Lung (tissue), 12 donors: ENCODE measurements around the gene APOLD1. TPM values are rescaled to one million over a fixed set of nuclear protein-coding genes. Genes with fewer than 3 reads are reported as not detected.

Source experiments
- ATAC-seq: fragments of 200-7000 bp; cut with Tn5 transposase; one replicate; pipeline ENCODE4 v1.9.1; 2020; ENCODE audit warnings: moderate number of reproducible peaks; ENCODE audit not compliant: insufficient read depth, low FRiP score
- DNase-seq, 3 donors: peaks; one replicate each; pipeline ENCODE4 v3.0.0-alpha.2; 2013 to 2017
- H3K27ac ChIP-seq, 2 donors: one replicate each; pipeline ENCODE4 v1.5.1; 2013; ENCODE audit warnings: mild to moderate bottlenecking in 2 of 2, moderate library complexity in 2 of 2, control low read depth in 1 of 2, inconsistent platforms in 1 of 2, low read depth in 1 of 2, low read length in 1 of 2
- H3K27me3 ChIP-seq, 3 donors: one replicate each; pipeline ENCODE4 v1.5.1; 2013; ENCODE audit warnings: low read length in 2 of 3; ENCODE audit not compliant: control insufficient read depth in 3 of 3, insufficient read depth in 3 of 3
- H3K36me3 ChIP-seq, 4 donors: one replicate each; pipeline ENCODE4 v1.5.1; 2013; ENCODE audit warnings: low read length in 4 of 4, mild to moderate bottlenecking in 1 of 4, moderate library complexity in 1 of 4; ENCODE audit not compliant: control insufficient read depth in 4 of 4, insufficient read depth in 4 of 4
- H3K4me1 ChIP-seq, 5 donors: one replicate each; pipeline ENCODE4 v1.5.1; 2013; ENCODE audit warnings: low read length in 5 of 5, mild to moderate bottlenecking in 2 of 5, moderate library complexity in 1 of 5; ENCODE audit not compliant: control insufficient read depth in 5 of 5, insufficient read depth in 5 of 5
- H3K4me3 ChIP-seq: one replicate; pipeline ENCODE4 v1.5.1; 2013; ENCODE audit warnings: mild to moderate bottlenecking, control low read depth, moderate library complexity
- H3K9ac ChIP-seq, 2 donors: one replicate each; pipeline ENCODE4 v1.5.1; 2013; ENCODE audit warnings: low read length in 2 of 2, control low read depth in 1 of 2; ENCODE audit not compliant: insufficient read depth in 1 of 2
- H3K9me3 ChIP-seq, 4 donors: one replicate each; pipeline ENCODE4 v1.5.1; 2013; ENCODE audit warnings: low read length in 3 of 4, mild to moderate bottlenecking in 1 of 4, moderate library complexity in 1 of 4; ENCODE audit not compliant: control insufficient read depth in 4 of 4, insufficient read depth in 3 of 4
- CTCF ChIP-seq: IDR thresholded peaks from 2 replicates; pipeline ENCODE4 v1.5.1; 2012; ENCODE audit warnings: mild to moderate bottlenecking; ENCODE audit errors: control extremely low read depth, extremely low read depth
- WGBS, 2 donors: extraction: QIAGEN DNeasy Blood & Tissue Kit; methylation state at CpG; one replicate each; pipeline ENCODE4 v1.1.7; 2013; 5-methylcytosine and 5-hydroxymethylcytosine counted together
- polyA plus RNA-seq, 2 donors: library from polyadenylated mRNA; stranded (reverse); fragments of 200-250 nt; gene quantifications; one replicate each; pipeline ENCODE4 v1.2.1, GENCODE V29; 2013
- total RNA-seq, 2 donors: library from RNA; depleted of rRNA in 1 of 2; stranded (reverse); fragments of >200 nt in 1 of 2; gene quantifications; one replicate each; pipeline ENCODE4 v1.2.1, GENCODE V29; 2014 to 2021
- donor health status: control.
- donor health status: control.
- donor health status: Bipolar disorder and iron deficiency.
- donor health status: healthy.
- donor health status: DM: yes; HTN: yes; CAD: no.

Gene APOLD1
- total and polyA plus RNA-seq, 4 donors, result 3.1 to 22.9 (median 20.8) TPM

GRCh38 chr12:12796171-12796570, 10.7 kb downstream of the APOLD1 start:
- no peak overlapping the region for H3K27ac ChIP-seq
- TF ChIP-seq CTCF, result no peak
- no peak overlapping the region for H3K9ac ChIP-seq
- WGBS, 2 donors, result 63 to 91% methylated on average over 3 of the region's 3 CpGs
- no peaks in the 10 kb centered on the region for H3K27me3 ChIP-seq
- no peaks in the 10 kb centered on the region for H3K36me3 ChIP-seq
- no peaks in the 10 kb centered on the region for H3K9me3 ChIP-seq
- H3K4me3 ChIP-seq, result no peak overlapping the region
- ATAC-seq (no peak), DNase-seq (no peak)
- peaks cover 0 to 11% (median 0%) of the 10 kb centered on the region in 5 donors for H3K4me1 ChIP-seq

GRCh38 chr12:12796928-12797793, 11.7 kb downstream of the APOLD1 start:
- DNase-seq (no peak), ATAC-seq (no peak)
- Histone ChIP-seq H3K36me3 (no peaks in the 10 kb centered on the region), H3K9me3 (no peaks in the 10 kb centered on the region), H3K4me1 (peaks cover 0 to 2% (median 0%) of the 10 kb centered on the region in 5 donors), H3K27me3 (no peaks in the 10 kb centered on the region), H3K27ac (no peak overlapping the region), H3K4me3 (no peak overlapping the region), H3K9ac (no peak overlapping the region)
- TF ChIP-seq CTCF, result no peak
- WGBS, 2 donors, result 88 to 90% methylated on average over 9 of the region's 9 CpGs

GRCh38 chr12:12797794-12798152, 12.3 kb downstream of the APOLD1 start:
- DNase-seq, result no peak
- 92 to 97% methylated on average over 3 of the region's 3 CpGs for WGBS, 2 donors
- ATAC-seq, result no peak
- Histone ChIP-seq H3K4me1 (peaks cover 0 to 3% (median 0%) of the 10 kb centered on the region in 5 donors), H3K27me3 (no peaks in the 10 kb centered on the region), H3K9me3 (no peaks in the 10 kb centered on the region), H3K4me3 (no peak overlapping the region), H3K36me3 (no peaks in the 10 kb centered on the region), H3K9ac (no peak overlapping the region), H3K27ac (no peak overlapping the region)
- no peak for TF ChIP-seq CTCF
